Hindlimb muscle (tissue), 1 donor: ENCODE measurements around the gene RPN1. TPM values are rescaled to one million over a fixed set of nuclear protein-coding genes. Genes with fewer than 3 reads are reported as not detected.

Experiments
- DNase-seq: peaks from one replicate; pipeline ENCODE4 v3.0.0-alpha.2; 2013
- polyA plus RNA-seq: library from polyadenylated mRNA; unstranded; fragments of 120-200 nt; gene quantifications from one replicate; pipeline ENCODE4 v1.2.1, GENCODE V29; 2013; ENCODE audit not compliant: insufficient read length

The RPN1 gene
- polyA plus RNA-seq, 1 donor = 89.1 TPM

- DNase-seq = no peak
Measured at GRCh38 chr3:128577711-128578110, 72.9 kb downstream of the RPN1 start.

GRCh38 chr3:128576290-128576689 is 74.3 kb downstream of the RPN1 start:
- DNase-seq = no peak

GRCh38 chr3:128575777-128576176 is 74.8 kb downstream of the RPN1 start:
- no peak for DNase-seq

- no peak for DNase-seq
Measured at GRCh38 chr3:128573707-128574162, 76.9 kb downstream of the RPN1 start.

- DNase-seq = no peak
Measured at GRCh38 chr3:128573160-128573559, 77.5 kb downstream of the RPN1 start.

GRCh38 chr3:128572644-128573105 is 77.9 kb downstream of the RPN1 start:
- DNase-seq = no peak

- DNase-seq = no peak
Measured at GRCh38 chr3:128572013-128572412, 78.6 kb downstream of the RPN1 start.

Other genes with a start within 250 kb of the RPN1 start
- gene DNAJB8, start 183.9 kb downstream of the RPN1 start, polyA plus RNA-seq = not detected
- gene GATA2, start 157.6 kb downstream of the RPN1 start, polyA plus RNA-seq = 3.6 TPM
- gene RAB7A, start 75.4 kb upstream of the RPN1 start, polyA plus RNA-seq = 140 TPM
- gene ACAD9, start 228.8 kb upstream of the RPN1 start, polyA plus RNA-seq = 28.2 TPM